ENCODE measurements around the gene HSPA1A. TPM values are rescaled to one million over a fixed set of nuclear protein-coding genes. Genes with fewer than 3 reads are reported as not detected.

The HSPA1A gene
- total RNA-seq = 100 to 1,000 TPM; 157 to 187 TPM
- long read RNA-seq, donor 1, transcript HSPA1A-201 (1 exons, 2,483 nt) = major isoform, 51 of 51 reads
- long read RNA-seq, donor 1, partial matches to known transcripts = 0 of 51 reads
- long read RNA-seq, donor 1, other reads (novel, unspliced or antisense) = 0 of 51 reads
- long read RNA-seq, donor 2, transcript HSPA1A-201 (1 exons, 2,483 nt) = major isoform, 169 of 170 reads
- long read RNA-seq, donor 2, partial matches to known transcripts = 0 of 170 reads
- long read RNA-seq, donor 2, other reads (novel, unspliced or antisense) = 1 of 170 reads

- intact Hi-C loops (cut with DNase I) = no loop called here
- peak; percentile 97 for DNase-seq (ENCODE audit: low spot score)
Measured at GRCh38 chr6:31815025-31815838, at the start of gene HSPA1A, which contains the start of gene HSPA1L. TSS of gene HSPA1A (plus strand) at chr6:31815543. CDS start at chr6:31815757, 214 bp downstream. TSS of gene HSPA1L (minus strand) at chr6:31815283. CDS start at chr6:31811972, 3,311 bp downstream.

GRCh38 chr6:31765559-31765909 lies 49.8 kb upstream of the HSPA1A start:
- DNase-seq (ENCODE audit: low spot score) = no peak
- intact Hi-C loops (cut with DNase I) = loop anchor here in 1 of 2 donors (5.0 kb wide), 1 partner anchor 67 kb away; no protein-coding TSS in a partner anchor

- intact Hi-C loops (cut with DNase I) = loop anchor here (1.0 to 5.0 kb wide), 2 partner anchors 48 to 66 kb away; no protein-coding TSS in a partner anchor
- DNase-seq (ENCODE audit: low spot score) = no peak
Measured at GRCh38 chr6:31765910-31766794, 49.2 kb upstream of the HSPA1A start.

- intact Hi-C loops (cut with DNase I) = loop anchor here in 1 of 2 donors (5.0 kb wide), 1 partner anchor 65 kb away; no protein-coding TSS in a partner anchor
- no peak for DNase-seq (ENCODE audit: low spot score)
Measured at GRCh38 chr6:31767096-31767645, 48.2 kb upstream of the HSPA1A start.

- DNase-seq (ENCODE audit: low spot score) = no peak
- intact Hi-C loops (cut with DNase I) = loop anchor here in 1 of 2 donors (5.0 kb wide), 1 partner anchor 64 kb away; no protein-coding TSS in a partner anchor
Measured at GRCh38 chr6:31768363-31769257, 46.7 kb upstream of the HSPA1A start.

- intact Hi-C loops (cut with DNase I) = loop anchor here (5.0 to 10.0 kb wide), 2 partner anchors 62 to 1015 kb away; no protein-coding TSS in a partner anchor
Measured at GRCh38 chr6:31769684-31770371, 45.5 kb upstream of the HSPA1A start.

GRCh38 chr6:31770860-31771259 lies 44.5 kb upstream of the HSPA1A start:
- intact Hi-C loops (cut with DNase I) = loop anchor here in 1 of 2 donors (10.0 kb wide), 1 partner anchor 1014 kb away; no protein-coding TSS in a partner anchor
- no peak for DNase-seq (ENCODE audit: low spot score)

More at GRCh38 chr6:31769684-31770371, 45.5 kb upstream of the HSPA1A start:
- peak; percentile 91 for DNase-seq (ENCODE audit: low spot score)

GRCh38 chr6:31771992-31772358 lies 43.4 kb upstream of the HSPA1A start:
- DNase-seq (ENCODE audit: low spot score) = no peak
- intact Hi-C loops (cut with DNase I) = loop anchor here in 1 of 2 donors (10.0 kb wide), 1 partner anchor 1013 kb away; no protein-coding TSS in a partner anchor

GRCh38 chr6:31775184-31775583 lies 40.2 kb upstream of the HSPA1A start:
- intact Hi-C loops (cut with DNase I) = loop anchor here in 1 of 2 donors (10.0 kb wide), 1 partner anchor 1010 kb away; no protein-coding TSS in a partner anchor
- DNase-seq (ENCODE audit: low spot score) = no peak

- DNase-seq (ENCODE audit: low spot score) = no peak
- intact Hi-C loops (cut with DNase I) = loop anchor here in 1 of 2 donors (10.0 kb wide), 1 partner anchor 1009 kb away; no protein-coding TSS in a partner anchor
Measured at GRCh38 chr6:31775633-31776484, 39.5 kb upstream of the HSPA1A start.

- no peak for DNase-seq (ENCODE audit: low spot score)
- intact Hi-C loops (cut with DNase I) = loop anchor here in 1 of 2 donors (10.0 kb wide), 1 partner anchor 1008 kb away; no protein-coding TSS in a partner anchor
Measured at GRCh38 chr6:31776485-31776988, 38.8 kb upstream of the HSPA1A start.

- intact Hi-C loops (cut with DNase I) = loop anchor here in 1 of 2 donors (10.0 kb wide), 1 partner anchor 1008 kb away; no protein-coding TSS in a partner anchor
- peak; percentile 90 for DNase-seq (ENCODE audit: low spot score)
Measured at GRCh38 chr6:31776989-31777666, 38.2 kb upstream of the HSPA1A start, which contains the start of gene VWA7. TSS of gene VWA7 (minus strand) at chr6:31777328. CDS start at chr6:31776779, 549 bp downstream.

- intact Hi-C loops (cut with DNase I) = loop anchor here in 1 of 2 donors (10.0 kb wide), 1 partner anchor 1007 kb away; no protein-coding TSS in a partner anchor
- DNase-seq (ENCODE audit: low spot score) = no peak
Measured at GRCh38 chr6:31777667-31778050, 37.7 kb upstream of the HSPA1A start.

GRCh38 chr6:31778193-31778592 lies 37.1 kb upstream of the HSPA1A start:
- intact Hi-C loops (cut with DNase I) = loop anchor here in 1 of 2 donors (10.0 kb wide), 1 partner anchor 1007 kb away; no protein-coding TSS in a partner anchor

More at GRCh38 chr6:31778193-31778592, 37.1 kb upstream of the HSPA1A start:
- DNase-seq (ENCODE audit: low spot score) = no peak

Data from posterior vena cava (tissue), 2 donors.